ENCODE measurements around the gene HSPA9.

Gene HSPA9

DNA sequence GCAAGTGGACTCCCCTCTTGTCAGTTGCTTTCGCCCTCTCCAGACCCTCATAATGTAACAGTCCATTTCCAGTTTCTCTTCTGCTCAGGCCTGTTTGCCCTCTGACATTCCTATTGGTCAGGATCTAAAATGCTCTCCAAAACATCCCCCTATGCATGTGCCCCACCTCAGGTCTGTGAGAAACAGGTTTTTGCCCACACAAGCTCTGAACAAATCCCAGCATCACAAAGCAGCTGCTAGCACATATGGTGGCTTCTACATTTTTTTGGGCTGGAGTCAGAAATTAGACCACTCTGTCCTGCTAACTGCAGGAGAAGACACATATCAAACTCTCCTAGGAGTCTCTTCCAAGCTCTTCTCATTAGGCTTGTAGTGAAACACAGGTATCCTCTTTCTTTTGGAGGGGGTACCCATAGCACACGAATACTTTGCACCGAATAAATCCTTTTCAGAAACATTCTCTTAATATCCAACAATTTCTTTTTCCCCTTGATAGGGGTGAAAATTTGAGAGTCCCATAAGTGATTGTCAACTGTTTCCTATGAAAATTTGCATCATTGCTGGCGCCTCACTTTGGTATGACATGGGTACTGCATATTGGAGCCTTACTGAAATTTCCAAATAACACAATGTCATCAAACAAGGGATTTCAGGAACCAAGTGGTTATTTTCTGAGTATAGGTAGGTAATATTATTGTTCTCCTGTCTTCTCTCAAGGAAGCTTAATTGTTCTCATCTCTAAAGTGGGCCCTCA lies 19.3 kb upstream of the HSPA9 start:
- no peak for DNase-seq

DNA sequence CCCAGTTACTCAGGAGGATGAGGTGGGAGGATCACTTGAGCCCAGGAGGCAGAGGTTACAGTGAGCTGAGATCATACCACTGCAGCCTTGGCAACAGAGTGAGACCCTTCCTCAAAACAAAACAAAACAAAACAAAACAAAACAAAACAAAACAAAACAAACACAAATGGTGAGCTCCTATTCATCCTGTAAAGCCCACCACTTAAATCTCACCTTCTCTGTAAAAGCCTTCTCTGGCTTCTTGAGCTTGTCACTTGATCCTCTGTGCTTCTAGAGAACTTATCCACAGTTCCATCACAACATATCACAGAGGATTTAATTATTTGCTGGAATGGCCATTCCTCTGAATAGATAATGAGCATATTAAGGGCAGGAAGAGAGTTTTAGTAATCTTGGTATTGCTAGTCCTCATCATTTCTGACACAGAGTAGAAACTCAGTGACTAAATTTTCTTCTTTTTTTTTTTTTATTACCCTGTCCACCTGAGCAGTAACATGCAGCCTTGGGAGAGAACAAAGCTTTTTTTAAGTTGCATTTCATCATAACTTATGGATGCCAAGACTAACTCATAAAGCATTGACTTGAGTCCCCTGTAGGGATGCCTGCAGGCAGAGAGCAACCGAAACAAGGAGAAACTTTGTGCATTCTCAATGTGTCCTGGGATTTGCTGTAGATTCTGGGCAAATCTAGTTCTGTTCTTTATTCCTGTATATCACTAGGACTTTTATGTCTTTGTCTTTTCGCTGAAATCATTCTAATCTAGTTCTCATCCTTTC lies 13.0 kb upstream of the HSPA9 start:
- DNase-seq: no peak

DNA sequence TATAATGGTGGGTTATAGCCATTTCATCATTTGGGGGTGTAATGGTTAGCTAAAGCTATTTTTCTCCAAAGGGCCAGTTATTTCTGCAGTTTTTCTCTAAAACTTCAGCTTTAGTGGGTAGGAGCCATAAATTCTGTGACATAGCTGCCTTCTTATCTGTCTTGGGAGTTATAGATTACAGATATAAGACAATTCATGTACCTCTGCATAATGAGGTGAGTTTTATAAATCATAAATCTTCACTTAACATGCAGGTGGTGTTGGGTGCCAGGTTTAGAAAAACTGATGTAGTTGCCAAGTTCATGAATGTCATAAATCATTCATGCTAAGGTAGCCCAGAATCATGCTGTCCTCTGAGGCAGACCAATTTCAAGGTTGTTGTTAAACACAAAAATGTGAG lies 10.0 kb upstream of the HSPA9 start:
- no peak for DNase-seq

DNA sequence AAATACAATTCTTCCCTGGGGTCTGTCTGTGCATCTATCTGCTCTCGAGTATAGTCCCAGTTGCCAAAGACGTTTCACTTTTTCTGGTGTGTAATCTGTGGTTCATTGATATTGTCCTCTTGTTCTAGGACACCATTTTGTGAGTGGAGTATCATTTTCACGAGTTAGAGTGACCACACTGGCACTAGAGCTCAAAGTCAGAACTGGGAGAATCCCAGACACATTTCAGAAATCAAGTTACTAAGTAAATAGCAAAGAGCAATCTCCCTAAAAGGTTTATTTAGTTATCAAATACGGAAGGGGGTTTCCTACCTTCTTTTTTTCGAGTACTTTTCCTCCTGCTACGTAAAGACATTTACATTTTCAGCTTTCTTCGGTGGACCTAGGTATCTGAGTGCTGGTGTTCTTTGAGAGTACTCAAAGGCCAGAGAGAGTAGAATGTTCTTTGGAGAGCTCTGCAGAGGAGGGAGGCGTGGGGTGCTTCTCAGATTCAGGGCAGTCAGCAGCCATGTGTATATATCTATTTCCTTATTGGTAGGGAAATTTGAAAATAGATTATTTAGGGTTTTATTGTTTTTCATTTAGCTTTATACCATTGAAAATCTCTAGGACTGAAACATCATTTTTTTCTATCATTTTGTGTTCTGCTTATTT lies 8.9 kb upstream of the HSPA9 start:
- DNase-seq: no peak

- DNase-seq: no peak
Measured at GRCh38 chr5:138582959-138583358, 7.8 kb upstream of the HSPA9 start.

DNA sequence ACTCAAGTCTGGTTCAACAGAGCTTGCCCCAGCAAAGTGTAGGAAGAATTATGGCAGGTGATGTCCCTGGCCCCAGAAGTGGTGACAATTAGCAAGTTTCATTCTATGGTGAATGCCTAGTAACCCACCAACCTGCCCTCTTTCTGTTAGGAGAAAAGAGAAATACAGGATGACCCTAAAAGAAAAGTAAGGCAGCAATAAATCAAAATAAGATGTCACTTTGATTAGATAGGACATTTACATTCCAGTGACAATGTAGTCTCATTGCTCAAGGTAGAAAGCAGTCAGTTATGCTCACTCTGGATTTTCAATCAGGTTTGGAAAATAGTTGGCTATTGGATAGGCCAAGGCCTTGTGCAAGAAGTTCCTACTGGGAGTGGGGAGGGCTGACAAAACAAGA lies 5.6 kb upstream of the HSPA9 start:
- no peak for DNase-seq

DNA sequence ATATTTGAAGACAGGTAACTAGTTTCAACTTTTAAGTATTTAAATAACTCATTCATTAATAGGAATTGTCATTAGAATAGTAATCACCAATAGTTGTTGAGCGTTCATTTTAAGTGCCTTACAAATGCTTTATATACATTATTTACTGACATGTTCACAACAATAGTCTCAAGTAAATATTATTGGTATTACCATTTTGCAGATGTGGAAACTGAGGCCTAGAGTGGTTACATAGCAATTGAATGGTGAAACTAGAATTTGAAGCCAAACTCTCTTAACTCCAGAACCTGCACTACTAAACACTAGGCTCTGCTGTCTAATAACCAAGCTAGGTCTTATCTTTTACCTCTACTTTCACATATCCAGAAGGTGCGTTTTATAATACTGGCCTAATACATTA lies 4.8 kb upstream of the HSPA9 start:
- DNase-seq: no peak

DNA sequence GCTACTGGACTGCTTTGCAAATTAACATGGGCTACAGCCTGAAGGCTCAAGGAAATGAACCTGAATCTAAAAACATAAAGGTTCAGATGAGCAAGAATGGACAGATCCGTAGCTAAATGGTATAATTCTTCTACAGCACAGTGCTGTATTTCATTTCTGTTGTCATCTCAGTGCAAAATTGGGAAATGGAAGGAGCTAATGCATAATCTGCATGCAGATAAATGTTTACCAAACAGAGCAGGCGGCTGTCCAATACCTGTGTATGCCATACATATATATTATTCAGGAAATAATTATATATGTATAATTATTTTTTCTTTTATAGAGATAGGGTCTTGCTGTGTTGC lies 4.3 kb upstream of the HSPA9 start:
- no peak for DNase-seq

DNA sequence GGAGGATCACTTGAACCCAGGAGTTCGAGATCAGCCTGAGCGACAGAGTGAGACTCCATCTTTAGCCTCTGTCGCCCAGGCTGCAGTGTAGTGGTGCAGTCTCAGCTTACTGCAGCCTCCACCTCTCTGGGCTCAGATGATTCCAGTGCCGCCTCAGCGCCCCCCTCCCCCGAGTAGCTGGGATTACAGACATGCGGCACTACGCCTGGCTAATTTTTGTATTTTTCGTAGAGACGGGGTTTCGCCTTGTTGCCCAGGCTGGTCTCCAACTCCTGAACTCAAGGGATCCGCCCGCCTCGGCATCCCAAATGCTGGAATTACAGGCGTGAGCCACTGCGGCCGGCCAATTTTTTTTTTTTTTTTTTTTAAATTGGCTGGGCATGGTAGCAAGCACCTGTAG lies 2.3 kb upstream of the HSPA9 start:
- no peak for DNase-seq

DNA sequence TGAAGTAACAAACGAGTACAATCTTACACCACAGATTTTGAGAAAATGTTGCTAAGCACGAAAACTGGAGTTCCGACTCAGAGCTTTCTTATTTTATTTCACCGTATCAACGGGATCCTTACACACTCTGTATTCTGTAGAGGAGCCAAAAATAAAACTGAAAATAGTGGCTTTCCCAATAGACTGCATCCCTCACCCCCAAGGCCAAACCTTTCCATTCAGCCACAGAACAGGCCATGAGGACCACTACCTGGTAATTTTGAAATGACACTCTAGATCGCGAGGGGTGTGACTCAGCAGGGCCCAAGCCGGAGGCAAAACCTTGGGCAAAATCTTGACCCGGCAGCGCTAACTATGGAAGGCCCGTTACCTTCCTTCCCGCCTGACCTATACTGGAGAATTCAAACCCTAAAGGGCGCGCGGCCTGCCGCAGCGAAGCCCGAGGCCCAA lies 432 bp downstream of the HSPA9 start:
- DNase-seq: no peak

DNA sequence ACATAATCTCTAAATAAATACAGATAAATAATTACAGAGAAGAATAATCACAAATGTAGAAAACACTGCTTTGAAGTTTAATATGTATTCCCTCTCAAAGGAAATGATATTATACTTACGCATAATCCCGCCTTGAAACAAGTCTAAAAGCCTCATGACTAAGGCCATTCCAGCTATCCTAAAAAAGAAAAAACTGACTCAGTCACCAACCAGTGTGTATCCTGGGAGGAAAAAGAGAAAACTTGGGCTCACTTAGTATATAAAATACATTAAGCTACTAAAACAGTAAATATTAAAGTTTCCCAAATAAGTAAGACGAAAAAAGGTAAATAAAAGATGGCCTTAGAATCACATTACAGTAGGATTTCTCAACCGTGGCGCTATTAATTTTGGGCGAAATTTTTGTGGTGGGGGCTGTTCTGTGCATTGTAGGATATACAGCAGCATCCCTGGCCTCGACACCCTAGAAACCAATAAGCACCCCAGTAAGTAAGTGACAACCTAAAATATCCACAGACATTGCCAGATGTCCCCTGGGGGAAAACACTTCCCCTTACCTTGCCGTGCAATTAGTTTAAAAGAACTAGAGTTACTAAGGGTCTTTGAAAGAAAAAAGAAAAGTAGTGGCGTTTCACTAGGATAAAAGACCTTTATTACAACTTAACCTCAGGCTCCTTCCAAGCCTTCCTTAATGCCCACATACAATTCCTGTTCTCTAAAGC lies 1.1 kb downstream of the HSPA9 start:
- no peak for DNase-seq

DNA sequence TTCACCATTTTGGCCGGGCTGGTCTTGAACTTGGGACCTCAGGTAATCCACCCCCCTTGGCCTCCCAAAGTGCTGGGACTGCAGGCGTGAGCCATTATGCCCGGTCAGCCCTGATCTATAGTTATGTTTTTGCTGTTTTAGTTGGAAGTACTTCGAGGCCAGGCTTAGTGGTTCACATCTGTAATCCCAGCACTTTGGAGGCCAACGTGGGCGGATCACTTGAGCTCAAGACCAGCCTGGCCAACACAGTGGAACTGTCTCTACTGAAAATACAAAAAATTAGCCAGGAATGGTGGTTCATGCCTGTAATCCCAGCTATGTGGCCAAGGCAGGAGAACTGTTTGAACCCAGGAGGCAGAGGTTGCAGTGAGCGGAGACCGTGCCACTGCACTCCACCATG lies 2.0 kb downstream of the HSPA9 start:
- no peak for DNase-seq

GRCh38 chr5:138570871-138571270 lies 4.3 kb downstream of the HSPA9 start:
- DNase-seq: no peak

- no peak for DNase-seq
Measured at GRCh38 chr5:138569782-138570181, 5.4 kb downstream of the HSPA9 start.

GRCh38 chr5:138568061-138568824 lies 7.0 kb downstream of the HSPA9 start:
- DNase-seq: no peak

- no peak for DNase-seq
Measured at GRCh38 chr5:138566792-138567191, 8.4 kb downstream of the HSPA9 start.

GRCh38 chr5:138565100-138565821 lies 9.9 kb downstream of the HSPA9 start:
- DNase-seq: no peak

GRCh38 chr5:138564242-138564641 lies 11.0 kb downstream of the HSPA9 start:
- no peak for DNase-seq

GRCh38 chr5:138563340-138564118 lies 11.7 kb downstream of the HSPA9 start:
- no peak for DNase-seq

- DNase-seq: no peak
Measured at GRCh38 chr5:138560971-138561370, 14.2 kb downstream of the HSPA9 start.

GRCh38 chr5:138559937-138560336 lies 15.3 kb downstream of the HSPA9 start:
- no peak for DNase-seq
